GM19023 (cell line): ENCODE measurements around the gene RET.
"Not testable (repeated sequence)": the region's sequence is repeated elsewhere in the genome, so short reads cannot be mapped to it uniquely, and the experiment has no call there.

ENCODE experiments used
- ATAC-seq: cut with Tn5 transposase; IDR thresholded peaks from one replicate; pipeline ENCODE4 v1.9.1; 2021; ENCODE audit warnings: mild to moderate bottlenecking, moderate library complexity; ENCODE audit not compliant: unreplicated experiment

RET gene

DNA sequence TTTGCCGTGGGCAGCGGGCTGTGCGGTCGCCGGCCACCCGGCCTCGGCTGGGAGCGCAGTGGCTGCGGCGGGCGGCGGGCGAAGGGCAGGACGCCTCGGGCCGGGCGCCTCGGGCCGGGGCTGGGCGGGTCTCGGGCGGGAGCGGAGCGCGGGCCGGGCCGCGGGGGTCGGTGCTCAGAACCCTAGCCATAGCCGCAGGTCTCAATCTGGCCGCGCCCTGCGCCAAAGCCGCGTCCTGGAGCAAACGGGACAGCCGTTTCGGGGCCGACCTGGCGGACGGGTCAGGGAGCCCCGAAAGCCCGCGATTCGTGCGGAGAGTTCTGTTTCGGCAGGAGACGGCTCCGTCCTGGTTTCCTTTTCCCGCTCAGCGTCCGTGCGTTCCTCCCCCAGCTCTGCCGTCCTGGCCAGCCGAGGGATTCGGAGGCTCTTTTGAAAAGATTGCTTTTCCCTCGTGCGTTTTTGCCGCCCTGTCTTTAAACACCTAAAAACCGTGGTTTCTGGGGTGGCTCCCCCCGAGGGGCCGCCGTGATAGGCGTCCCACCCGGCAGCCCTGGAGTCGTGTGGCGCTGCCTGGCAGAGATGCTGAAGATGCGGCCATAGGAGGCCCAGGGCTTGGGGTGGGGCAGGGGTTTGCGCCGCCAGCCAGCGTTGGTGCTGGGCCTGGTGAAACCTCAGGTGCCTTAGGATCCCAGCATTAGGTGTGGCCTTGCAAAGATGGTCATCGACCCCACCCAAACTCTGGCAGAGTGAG is 727 bp downstream of the RET start:
- no peak for ATAC-seq

GRCh38 chr10:43078175-43078985 is 1.5 kb downstream of the RET start:
- no peak for ATAC-seq

- no peak for ATAC-seq
These were observed 2.1 kb downstream of the RET start for GRCh38 chr10:43078986-43079273.

- ATAC-seq = no peak
These were observed 3.0 kb downstream of the RET start for GRCh38 chr10:43079856-43080255.

- ATAC-seq = no peak
These were observed 5.2 kb downstream of the RET start for GRCh38 chr10:43082087-43082486.

GRCh38 chr10:43082746-43083145 is 5.9 kb downstream of the RET start:
- ATAC-seq = no peak

DNA sequence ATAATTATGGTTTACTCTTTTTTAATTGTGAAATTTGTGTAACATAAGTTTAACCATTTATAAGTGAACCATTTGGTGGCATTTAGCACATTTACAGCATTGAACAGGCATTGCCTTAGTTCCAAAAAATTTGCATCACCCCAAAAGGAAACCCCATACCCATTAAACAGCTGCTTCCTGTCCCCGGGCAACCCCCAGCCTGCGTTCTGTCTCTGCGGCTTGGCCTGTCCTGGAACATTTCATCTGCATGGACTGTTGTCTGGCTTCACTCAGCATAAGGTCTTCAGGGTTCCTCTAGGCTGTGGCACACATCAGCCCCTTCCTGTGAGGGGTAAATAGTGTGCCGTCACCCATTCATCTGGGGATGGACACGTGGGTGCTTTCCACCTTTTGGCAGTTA is 6.9 kb downstream of the RET start:
- no peak for ATAC-seq

GRCh38 chr10:43084812-43085211 is 7.9 kb downstream of the RET start:
- ATAC-seq = no peak

DNA sequence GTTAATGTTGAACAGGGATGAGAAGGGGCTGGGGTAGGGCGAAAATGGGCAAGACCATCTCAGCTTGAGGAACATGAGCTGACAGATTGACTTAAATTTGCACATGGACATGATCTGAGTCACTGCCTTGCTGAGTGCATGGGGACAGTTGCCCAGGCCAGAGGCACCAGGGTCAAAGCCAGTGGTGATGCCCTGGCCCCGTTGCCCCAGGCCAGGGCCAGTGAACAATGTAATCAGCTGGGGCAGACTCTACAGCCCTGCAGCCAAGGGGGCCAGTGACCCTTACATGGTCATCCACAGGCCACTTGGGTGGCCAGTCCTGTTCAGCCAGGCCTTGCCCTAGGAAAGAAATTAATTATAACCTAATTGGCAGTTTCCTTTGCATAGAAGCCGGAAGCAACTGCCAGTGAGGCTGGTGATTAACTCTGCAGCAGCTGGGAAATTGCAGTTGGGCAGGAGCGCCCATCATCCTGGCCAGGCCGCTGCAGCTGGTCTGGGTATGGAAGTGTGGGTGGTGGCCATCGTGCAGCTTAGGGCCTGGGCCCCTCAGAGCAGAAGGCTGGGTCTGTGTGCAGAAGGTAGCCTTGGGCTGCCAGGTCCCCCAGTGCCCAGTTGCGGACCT is 9.6 kb downstream of the RET start:
- no peak for ATAC-seq

- no peak for ATAC-seq
These were observed 12.7 kb downstream of the RET start for GRCh38 chr10:43089519-43089918.

- ATAC-seq = no peak
These were observed 13.3 kb downstream of the RET start for GRCh38 chr10:43090188-43090587.

DNA sequence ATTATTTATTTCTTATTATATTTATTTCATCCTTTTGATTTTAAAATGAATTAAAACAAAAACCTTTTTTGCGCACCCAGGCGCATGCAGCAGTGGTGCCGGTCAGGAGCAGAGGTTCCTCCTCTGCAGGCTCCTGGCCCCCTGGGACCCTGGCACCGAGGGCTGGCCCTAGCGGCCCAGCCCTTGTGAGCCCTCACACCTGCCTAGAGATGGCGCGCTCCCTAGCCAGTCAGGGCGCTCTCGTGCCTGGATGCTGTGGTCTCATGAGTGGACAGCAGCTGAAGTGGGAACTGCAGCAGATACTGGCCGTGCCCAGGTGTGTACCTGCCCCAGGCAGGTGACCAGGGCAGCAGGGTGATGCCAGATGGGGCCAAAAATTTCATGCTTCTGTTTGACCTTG is 13.8 kb downstream of the RET start:
- ATAC-seq = no peak

GRCh38 chr10:43091846-43092245 is 15.0 kb downstream of the RET start:
- ATAC-seq = no peak

GRCh38 chr10:43093423-43094076 is 16.7 kb downstream of the RET start:
- no peak for ATAC-seq

GRCh38 chr10:43094085-43094484 is 17.2 kb downstream of the RET start:
- ATAC-seq = no peak

DNA sequence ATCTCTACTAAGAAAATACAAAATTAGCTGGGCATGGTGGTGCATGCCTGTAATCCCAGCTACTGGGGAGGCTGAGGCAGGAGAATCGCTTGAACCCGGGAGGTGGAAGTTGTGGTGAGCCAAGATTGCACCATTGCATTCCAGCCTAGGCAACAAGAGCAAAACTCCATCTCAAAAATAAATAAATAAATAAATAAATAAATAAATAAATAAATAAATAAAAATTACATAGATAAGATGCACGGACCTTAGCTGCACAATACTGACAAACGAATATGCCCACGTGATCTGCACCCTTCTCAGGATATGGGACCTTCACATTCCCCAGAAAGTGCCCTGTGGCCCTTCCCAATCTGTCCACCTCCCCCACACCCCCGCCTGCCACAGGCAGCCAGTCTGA is 22.5 kb downstream of the RET start:
- not testable (repeated sequence) for ATAC-seq

DNA sequence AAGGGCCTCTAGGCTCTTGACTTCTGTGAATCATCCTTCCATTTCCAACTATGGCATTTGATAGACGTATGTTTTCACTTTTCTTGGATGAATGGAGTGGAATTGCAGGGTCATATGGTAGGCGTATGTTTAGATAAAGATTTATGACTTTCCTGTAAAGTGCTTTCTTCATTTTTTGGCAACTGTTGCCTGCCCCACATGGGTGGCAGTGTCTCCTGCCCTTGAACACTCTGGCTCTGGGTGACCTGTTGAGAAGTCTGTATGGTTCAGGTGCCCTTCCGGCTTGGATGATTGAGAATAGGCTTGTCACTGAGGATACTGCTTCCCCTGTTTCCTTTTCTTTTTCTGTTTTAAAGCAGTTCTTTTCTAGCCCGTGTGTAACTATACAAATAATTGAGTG is 23.1 kb downstream of the RET start:
- no peak for ATAC-seq

GRCh38 chr10:43100366-43100765 is 23.5 kb downstream of the RET start:
- no peak for ATAC-seq

DNA sequence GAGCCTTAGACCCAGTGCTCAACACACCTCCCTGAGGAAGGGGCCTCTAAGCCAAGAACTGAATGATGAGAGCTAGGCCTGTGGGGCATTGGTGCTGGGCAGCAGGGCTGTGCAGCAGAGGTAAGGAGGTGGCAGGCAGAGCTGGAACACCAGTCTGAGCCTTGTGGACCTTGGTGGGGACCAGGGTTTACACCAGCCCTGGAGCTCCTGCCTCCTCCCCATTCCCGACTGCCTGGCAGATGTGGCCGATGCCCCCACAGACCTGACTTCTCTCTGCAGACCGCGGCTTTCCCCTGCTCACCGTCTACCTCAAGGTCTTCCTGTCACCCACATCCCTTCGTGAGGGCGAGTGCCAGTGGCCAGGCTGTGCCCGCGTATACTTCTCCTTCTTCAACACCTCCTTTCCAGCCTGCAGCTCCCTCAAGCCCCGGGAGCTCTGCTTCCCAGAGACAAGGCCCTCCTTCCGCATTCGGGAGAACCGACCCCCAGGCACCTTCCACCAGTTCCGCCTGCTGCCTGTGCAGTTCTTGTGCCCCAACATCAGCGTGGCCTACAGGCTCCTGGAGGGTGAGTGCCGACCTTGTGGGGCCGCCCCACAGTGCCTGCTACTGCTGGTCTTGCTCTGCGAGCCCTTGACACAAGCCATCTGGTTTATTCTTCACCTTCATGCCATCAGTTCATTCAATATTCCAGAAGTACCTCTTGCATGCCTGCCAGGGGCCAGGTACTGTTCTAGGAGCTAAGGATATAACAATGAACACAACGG is 25.4 kb downstream of the RET start:
- ATAC-seq = no peak

DNA sequence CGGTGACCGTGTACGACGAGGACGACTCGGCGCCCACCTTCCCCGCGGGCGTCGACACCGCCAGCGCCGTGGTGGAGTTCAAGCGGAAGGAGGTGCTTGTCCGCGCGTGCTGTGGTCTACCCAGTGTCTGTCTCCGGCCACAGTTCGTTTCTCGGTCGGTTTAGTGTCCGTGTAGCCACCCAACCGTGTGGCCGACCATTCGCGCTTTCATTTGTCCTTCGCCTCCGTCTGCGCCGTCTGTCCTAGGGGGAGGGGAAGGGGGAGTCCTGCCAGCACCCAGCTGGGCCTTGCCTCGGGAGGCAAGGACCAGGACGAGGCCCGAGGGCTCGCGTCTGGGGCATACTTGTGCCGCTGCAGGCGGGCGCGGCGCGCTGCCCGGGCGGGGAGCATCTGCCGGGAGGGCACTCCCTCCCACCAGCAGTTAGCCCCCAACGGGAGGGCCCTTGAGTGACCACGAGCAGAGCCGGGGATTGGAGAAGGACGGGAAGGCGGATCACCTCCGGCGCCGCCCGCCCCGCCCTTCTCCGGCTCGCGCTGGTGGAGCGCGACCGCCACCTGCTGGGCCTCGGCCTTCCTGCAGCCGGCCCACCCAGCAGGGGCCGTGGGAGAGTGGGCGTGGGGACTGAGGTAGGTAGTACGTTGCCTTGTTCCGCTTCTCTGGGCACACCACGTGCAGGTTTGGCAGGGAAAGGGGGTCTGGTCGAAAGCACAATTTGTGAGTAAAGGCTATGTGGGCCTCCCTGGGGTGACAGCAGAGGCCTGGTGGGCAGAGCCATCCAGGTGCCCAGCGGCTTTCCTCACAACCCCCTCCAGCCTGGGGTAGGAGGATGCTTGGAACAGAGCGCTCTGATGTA is 28.5 kb downstream of the RET start:
- ATAC-seq = peak; percentile 82
